GM21390 (cell line): Measurements from ENCODE around the gene KCNJ5.

Experiments
- ATAC-seq: cut with Tn5 transposase; IDR thresholded peaks from one replicate; pipeline ENCODE4 v1.9.1; 2021; ENCODE audit not compliant: unreplicated experiment

KCNJ5 gene

DNA sequence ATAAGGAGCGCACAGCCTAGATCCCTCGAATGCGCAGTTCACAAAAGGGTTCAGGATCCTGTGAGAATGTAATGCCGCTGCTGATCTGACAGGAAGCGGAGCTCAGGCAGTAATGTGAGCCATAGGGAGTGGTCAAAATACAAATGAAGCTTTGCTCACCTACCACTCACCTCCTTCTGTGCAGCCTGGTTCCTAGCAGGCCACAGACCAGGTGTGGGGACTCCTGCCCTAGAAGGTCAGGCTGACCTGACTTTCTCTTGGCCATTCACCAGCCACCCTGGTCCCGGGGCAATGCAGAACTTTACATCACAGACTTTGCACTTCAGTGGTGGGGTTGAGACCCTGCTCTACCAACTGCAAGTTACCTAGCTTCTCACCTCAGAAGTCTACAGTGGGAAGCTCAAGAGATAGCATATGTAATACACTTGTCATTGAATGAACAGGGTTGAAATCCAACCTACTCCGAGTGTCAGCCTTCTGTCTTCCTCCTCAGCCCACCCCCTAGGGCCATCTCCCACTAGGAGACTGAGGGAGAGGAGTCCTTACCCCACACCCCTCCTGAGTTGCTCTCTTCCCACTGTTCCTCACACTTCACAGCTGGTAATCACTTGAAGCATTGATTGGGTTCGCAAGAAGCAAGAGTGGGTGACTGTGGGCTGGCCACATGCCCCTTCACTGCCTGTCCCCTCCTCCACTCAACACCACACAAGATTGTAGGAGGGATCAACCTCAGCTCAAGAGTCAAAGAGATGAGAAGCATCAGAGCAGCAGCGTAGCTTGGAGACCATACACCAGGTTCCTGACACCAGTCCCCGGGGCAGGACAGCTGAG lies 22.1 kb upstream of the KCNJ5 start:
- ATAC-seq, result no peak

- ATAC-seq, result no peak
These were observed 20.0 kb upstream of the KCNJ5 start for GRCh38 chr11:128871168-128871610.

DNA sequence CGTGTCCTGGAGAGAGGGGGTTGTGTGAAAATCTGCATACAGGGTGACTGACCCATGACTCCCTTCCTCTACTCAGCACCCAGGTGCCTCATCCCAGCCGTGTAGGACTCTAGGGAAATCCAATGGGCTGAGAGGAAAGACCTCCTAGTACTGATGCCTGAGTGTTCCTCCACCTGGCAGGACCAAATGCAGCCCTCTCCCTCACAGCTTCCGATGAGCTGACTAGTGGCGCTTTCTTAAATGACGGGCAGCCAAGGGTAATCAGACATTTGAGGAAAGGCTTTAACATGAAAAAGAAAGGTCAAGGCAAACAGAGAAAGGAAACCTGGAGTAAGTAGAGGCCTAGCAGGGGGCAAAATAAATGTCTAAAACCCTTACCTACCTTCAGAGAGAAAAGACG lies 19.1 kb upstream of the KCNJ5 start:
- no peak for ATAC-seq

- no peak for ATAC-seq
These were observed 18.6 kb upstream of the KCNJ5 start for GRCh38 chr11:128872594-128872993.

- ATAC-seq, result no peak
These were observed 16.7 kb upstream of the KCNJ5 start for GRCh38 chr11:128874427-128874826.

- no peak for ATAC-seq
These were observed 15.0 kb upstream of the KCNJ5 start for GRCh38 chr11:128876133-128876650.

DNA sequence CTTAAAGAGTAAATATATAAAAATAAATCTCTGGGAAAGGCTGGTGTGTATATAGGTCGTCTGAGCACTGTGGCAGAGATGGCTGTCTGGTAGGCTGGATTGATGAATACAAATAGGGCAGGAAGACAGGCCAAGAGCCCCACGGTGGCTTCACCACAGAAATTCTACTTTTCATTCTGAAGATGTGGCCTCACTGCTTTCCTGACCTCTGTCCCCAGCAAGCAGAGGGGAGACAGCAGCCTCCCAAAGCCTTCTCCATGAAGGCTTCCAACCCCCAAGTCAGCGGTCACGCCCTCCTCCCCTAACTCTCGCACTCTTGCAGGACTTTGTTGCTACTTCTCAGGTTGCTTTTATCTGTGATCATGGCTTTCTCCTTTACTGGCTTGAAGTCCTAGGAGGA lies 13.4 kb upstream of the KCNJ5 start:
- ATAC-seq, result no peak

- ATAC-seq, result no peak
These were observed 12.7 kb upstream of the KCNJ5 start for GRCh38 chr11:128878455-128878854.

DNA sequence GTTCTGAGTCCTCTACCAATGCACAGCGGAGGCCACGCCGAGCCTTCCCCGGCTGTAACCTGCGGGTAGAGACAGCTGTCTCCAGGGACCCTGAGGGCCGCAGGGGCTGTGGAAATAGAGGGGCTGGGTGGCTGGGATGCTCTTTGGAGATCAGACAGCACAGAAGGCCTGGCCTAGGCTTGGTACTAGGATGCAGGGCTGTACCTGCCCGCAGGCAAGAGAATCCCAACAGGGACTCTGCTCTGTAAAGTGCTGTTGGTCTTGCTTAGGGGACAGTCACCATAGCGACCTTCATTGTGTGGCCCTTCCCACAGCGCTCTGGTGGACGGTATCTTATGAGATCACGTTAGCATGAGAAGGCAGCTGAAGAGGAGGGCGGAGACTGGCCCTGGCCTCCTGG lies 11.3 kb upstream of the KCNJ5 start:
- no peak for ATAC-seq

GRCh38 chr11:128881221-128881620 lies 9.9 kb upstream of the KCNJ5 start:
- no peak for ATAC-seq

DNA sequence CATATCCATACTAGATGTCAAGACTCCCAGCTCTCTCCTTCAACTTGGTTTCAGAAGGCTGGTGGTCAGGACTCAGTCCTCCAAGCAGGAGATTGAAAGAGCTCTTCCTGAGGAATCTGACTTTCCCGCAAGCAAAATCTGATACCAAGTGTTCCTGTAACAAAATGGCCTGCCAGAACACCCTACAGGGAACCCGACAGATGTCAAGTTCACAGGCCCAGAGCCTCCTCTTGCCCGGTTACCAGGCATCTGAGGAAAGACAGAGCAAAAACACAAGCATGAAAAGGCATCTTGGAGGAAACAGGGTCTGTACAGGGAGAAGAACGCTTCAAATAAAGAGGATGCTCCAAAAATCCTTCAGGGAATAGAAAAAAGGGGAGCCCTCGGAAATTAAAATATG lies 8.7 kb upstream of the KCNJ5 start:
- no peak for ATAC-seq

GRCh38 chr11:128884054-128884453 lies 7.1 kb upstream of the KCNJ5 start:
- ATAC-seq, result no peak

DNA sequence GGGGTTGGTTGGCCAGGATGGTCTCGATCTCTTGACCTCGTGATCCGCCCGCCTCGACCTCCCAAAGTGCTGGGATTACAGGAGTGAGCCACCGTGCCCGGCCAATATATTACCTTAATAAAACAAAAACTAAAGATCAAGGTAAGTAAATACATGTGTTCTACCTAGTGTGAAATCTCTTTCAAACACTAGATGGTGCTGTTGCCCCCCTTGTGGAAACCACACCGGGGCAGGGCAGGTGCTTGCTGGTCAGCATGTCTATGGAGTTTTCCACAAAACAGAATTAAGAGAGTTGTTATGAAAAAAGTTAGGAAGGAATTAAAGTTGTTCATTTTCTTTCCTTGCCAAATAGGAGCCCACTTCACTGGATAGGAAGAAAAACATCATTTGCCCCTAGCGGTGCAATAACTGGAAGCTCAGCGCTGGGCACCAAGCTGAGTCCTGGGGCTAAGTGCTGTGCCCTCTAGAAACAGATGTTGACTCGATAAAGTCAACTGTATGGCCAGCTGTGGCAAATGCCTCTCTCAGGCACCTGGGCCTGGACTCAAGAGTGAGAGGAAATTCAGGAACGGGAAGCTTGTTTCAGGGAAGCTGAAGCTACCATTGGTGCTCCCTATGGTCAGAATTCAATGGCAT lies 6.3 kb upstream of the KCNJ5 start:
- peak; percentile 95 for ATAC-seq

- ATAC-seq, result no peak
These were observed 4.6 kb upstream of the KCNJ5 start for GRCh38 chr11:128886406-128887124.

DNA sequence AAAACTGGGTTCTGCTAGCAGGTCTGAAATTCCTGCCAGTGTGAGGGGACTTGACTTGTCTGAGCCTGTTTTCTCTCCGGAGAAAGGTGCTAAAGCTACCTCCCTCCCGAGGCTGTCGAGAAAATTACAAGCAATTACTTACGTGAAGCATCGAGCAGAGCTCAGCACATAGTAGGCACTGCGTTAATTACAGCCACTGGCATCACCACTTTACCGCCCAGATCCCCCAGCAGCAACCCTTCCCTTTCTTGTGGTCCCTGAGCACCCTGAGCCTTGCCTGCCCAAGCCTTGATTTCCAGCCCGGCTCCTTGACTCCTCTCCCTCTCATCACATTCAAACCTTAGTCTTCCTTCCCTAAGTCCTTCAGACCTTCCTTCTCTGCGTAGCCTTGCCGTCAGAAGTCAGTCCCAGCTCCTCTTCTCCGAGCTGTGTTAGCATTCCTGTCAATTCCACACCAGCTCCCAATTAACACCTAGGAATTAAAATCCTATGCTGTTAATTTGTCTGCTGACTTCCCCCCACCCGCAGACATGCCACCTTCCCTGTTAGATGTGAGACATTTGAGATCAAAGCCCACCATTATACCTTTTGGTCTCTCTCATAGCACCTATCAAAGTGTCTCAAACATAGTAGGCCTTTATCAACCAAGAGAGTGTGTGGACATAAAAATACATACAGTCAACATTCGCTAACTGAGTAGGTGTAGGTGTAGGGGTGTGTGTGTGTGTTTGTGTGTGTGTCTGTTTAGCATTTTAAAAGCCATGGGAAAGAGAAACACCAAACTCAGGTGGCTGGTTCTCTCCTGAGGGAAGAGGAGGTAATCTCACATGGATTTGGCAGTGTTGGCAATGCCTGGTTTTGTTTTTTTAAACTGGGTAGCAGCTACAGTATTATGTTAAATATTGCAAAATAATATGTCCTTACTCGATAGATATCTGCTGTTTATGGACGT lies 2.8 kb upstream of the KCNJ5 start:
- no peak for ATAC-seq

DNA sequence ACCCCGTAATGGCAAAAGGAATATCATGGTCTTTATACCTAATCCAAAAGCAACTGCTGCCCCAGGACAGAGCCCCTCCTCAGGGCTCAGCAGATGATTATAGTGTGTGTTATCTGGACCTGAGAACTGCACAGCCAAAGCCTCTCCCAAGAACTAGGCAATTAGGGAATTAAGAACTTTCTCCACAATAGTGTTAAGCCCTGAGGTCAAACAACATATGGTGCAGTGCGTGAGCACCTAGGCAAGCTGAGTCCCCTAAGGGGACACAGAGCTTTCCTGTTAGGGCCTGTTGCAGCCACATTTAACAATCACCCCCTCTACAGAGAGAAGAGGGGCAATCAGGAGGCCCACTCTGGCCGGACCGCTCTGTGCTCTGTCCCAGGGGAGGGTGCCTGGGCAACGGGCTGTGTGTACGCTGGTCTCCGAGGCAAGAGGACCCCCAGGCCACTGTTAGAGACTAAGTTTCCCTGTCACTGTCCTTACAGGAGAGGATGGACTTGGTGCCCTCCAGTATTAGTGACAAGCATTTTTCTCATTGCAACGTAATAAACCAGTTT lies 1.4 kb upstream of the KCNJ5 start:
- ATAC-seq, result no peak

GRCh38 chr11:128890216-128890542 lies 977 bp upstream of the KCNJ5 start:
- ATAC-seq, result no peak

DNA sequence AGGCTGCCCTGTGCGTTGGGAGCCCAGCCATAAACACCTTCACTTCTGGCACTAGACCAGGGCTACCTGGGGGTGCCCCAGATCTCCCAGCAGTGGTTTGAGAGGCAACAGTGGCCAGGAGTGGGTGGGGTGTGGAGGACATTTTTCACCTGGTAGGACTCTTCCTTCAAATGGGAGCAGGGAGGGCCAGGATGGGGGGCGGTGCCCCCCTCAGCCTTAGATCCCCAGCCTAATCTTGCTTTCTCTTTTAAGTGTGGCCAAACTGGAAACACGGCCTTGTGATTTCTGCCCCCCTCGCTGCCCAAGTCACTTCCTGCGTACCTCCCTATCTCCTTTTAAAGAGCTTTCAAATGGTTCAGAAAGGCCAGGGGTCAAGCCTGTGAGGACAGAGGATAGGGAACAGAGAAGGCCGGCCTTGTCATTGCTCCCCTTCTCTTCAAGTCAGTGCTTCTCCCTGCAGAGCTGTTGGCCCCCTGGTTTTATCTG lies 800 bp downstream of the KCNJ5 start:
- no peak for ATAC-seq

- ATAC-seq, result no peak
These were observed 1.9 kb downstream of the KCNJ5 start for GRCh38 chr11:128892866-128893565.
